Cardiac septum (tissue), 1 donor: ENCODE measurements around the gene TSC22D3. TPM values are rescaled to one million over a fixed set of nuclear protein-coding genes. Genes with fewer than 3 reads are reported as not detected.
"Not testable (repeated sequence)": the region's sequence is repeated elsewhere in the genome, so short reads cannot be mapped to it uniquely, and the experiment has no call there.

Source experiments
- DNase-seq: peaks from one replicate; pipeline ENCODE4 v3.0.0-alpha.2; 2020; ENCODE audit warnings: low spot score
- intact Hi-C: fragments of 100-400 bp; cut with DNase I; formaldehyde crosslinking; loops from one replicate; pipeline ENCODE4 v1.14.0; 2022
- total RNA-seq: library from RNA; stranded (reverse); fragmentation: NEBNext Ultra II Directional; extraction: Animal tissue kit (Norgen Biotek cat#: 25700); gene quantifications from one replicate; pipeline ENCODE4 v1.2.1, GENCODE V29; 2021
- donor health status: DM: no; HTN: no; CAD: no.

TSC22D3 gene
- total RNA-seq, 1 donor from 2014 or later = 33.0 TPM

DNA sequence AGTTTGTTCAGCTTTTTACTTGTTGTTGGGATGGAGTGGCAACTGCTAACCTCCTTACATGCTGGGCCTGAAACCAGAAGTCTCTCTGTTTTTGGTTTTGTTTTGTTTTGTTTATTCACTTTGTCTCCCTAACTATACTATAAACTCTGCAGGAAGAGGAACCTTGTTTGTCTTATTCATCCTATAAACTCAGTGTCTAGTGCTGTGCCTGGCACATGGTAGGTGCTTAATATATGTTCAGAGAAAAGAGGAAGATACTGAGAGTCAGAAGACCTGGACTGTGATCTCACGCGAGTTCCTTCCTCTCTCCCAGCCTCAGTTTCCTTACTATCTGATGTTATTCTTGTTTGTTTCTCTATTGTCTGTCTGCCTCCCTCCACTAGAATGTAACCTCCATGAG lies 76.0 kb downstream of the TSC22D3 start:
- peak; percentile 43 for DNase-seq
- intact Hi-C loops = no loop called here

DNA sequence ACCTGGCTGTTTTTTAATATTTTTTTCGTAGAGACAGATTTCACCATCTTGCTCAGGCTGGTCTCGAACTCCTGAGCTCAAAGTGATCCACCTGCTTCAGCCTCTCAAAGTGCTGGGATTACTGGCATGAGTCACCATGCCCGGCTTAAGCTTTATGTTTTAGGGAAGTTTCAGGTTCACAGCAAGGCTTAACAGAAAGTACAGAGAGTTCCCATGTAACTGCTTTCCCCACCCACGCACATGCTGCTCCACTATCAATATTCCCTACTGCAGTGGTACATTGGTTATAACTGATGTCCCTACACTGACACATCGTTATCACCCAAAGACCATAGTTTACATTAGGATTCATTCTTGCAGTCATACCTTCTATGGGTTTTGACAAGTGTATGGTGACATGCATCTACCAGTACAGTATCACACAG lies 84.6 kb downstream of the TSC22D3 start:
- intact Hi-C loops = no loop called here

DNA sequence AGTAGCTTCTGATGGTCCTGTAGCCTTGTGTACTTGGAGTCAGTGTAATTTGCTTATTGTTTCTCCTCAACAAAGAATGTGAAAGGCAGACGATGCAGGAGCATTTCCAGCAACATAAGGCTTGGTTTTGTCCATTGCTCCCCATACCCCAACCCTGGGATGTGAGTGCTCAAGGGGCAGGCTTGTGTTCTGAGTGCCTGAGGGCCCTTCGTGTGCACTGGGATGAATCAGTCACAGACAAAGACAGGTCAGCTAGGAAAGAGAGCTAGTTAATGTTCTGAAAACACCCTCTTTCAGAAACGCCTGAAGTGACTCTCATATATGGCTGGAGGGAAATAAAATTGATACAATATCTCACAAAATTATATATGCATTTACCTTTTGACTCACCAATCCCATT lies 88.1 kb downstream of the TSC22D3 start:
- no peak for DNase-seq
- intact Hi-C loops = no loop called here

More for the DNA sequence above, 84.6 kb downstream of the TSC22D3 start:
- DNase-seq = no peak

DNA sequence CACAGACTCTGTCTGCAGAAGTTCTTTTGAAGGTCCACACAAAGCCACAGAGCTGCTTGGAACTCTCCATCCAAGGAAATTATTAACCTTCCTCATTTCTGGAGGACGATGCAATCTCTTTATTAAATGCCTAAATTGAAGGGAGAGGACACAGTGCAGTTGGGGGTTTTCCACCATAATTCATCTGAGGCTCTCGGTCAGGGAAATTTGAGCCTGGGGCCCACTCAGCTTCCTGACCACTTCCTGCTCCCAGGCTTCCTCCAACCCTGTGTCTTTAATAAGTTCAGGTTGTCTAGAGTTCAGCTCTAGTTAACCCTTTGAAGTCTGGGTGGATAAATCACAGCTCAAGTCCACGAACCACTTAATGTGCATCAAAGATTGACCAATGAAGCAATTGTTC lies 88.8 kb downstream of the TSC22D3 start:
- DNase-seq = no peak
- intact Hi-C loops = no loop called here

DNA sequence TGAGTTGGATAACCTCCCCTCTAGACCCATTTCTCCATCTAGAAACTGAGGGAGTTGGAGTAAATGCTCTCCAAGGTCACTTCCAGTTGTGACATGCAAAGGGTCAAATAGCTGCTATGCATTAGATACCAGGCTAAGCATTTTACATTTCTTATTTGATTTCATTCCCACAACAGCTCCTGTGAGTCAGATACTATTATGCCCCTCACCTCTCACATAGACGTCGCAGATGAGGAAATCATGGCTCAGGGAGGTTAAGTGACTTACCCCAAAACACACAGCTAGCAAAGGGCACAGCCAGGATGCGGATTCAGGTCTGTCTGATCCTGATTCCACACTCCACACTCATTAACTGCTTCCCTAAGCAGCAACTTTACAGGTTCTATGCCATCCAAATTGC lies 89.6 kb downstream of the TSC22D3 start:
- intact Hi-C loops = no loop called here
- no peak for DNase-seq

DNA sequence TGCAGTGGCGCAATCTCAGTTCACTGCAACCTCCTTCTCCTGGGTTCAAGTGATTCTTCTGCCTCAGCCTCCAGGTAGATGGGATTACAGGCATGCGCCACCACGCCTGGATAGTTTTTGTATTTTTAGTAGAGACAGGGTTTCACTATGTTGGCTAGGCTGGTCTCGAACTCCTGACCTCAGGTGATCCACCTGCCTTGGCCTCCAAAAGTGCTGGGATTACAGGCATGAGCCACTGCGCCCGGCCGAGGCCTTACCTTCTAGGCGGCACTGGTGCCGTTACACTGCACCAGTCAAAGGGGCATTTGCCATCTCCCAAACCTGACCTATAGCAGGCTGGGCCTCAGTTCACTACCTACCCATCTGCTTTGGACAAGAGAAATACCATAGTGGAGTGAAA lies 90.0 kb downstream of the TSC22D3 start:
- intact Hi-C loops, DNase-seq: not testable (repeated sequence)

DNA sequence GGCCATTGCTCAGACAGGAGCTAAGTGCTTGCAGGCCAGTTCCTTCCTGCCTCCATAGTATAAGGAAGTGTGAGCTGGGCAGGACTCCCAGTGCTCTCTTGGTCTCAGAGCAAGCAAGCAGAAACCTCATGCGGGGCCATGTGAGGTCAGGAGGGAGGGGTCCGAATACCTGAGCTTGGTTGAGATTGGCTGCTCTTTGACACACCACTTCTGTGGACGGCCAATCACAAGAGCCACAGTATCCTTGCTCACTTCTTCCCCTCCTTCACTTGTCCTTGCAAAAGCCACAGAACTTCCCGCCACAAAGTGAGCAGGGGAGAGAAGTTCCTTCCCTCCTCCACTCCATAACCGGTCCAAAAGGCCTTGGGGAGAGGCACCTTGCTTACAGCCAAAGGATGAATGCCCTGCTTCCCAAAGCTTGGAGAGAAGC lies 90.6 kb downstream of the TSC22D3 start:
- intact Hi-C loops = no loop called here
- peak; percentile 81 for DNase-seq

DNA sequence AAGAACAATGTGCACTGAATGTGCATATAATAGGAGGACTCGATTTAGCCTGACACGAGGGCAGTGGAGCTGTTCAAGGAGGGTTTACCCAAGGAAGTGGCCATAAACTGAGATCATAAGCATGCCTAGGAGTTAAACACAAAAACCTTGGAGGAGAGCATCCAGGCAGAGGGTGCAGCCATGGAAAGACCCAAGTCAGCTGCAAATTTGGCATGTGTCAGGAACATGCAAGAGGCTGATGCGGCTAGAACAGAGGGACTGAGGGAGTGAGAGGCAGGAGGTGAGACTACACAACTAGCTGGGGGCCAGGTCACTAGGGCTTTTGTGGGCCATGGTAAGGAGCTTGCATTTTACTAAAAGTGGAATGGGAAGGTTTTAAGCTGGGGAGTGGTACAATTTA lies 91.7 kb downstream of the TSC22D3 start:
- no peak for DNase-seq
- intact Hi-C loops = no loop called here

DNA sequence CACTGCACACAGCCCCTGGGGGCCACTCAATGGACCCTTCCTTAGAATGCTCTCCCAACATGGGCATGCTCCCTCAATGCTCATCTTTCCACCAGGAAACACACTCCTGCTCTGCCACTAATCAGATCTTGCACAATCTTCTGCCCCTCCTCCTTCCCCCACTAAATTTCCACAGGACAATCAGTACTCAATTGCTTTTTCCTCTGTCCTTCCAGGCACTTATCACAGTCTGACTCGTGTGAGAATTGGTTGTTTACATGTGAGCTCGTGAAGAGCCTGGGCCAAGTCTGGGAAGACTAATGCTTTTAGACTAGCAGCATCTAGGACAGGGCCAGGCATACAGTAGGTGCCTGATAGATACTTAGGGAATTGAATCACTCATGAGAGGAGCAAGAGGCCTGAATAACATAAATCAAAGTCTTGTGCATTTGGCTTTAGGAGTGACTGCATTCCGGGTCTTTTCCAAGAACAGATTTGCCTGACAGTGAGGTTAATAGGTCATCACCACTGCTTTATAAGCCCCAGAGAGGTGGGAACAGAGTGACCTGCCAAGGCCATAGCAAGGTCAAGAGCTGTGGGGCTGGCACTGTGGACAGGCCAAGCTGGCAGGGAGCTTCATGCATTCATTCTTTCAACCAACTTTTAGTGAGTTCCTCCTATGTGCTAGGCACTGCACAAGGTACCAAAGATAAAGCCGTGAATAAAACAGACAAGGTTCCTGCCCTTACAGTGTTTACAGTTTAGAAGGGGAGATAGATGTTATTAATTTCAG lies 92.3 kb downstream of the TSC22D3 start:
- intact Hi-C loops = no loop called here

DNA sequence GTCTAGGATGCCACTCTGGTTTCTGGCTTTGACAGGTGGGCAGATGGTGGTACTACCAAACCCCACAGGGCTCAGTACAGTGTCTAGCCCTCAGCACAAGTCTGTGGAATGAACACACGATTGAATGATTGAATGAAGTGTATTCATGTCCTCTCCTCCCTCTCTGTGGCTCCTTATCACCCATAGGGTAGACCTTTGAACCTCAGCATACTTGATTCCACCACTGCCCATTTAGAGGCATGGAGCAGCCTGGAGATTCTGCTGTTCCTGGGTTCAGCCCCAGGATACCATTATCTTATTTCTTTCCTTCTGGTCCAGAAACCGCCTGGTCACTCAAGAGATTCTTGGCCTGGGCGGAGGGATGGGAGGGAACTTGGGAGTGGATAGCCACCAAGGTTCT lies 93.3 kb downstream of the TSC22D3 start:
- no peak for DNase-seq
- intact Hi-C loops = no loop called here

More for the DNA sequence above, 92.3 kb downstream of the TSC22D3 start:
- DNase-seq = no peak

DNA sequence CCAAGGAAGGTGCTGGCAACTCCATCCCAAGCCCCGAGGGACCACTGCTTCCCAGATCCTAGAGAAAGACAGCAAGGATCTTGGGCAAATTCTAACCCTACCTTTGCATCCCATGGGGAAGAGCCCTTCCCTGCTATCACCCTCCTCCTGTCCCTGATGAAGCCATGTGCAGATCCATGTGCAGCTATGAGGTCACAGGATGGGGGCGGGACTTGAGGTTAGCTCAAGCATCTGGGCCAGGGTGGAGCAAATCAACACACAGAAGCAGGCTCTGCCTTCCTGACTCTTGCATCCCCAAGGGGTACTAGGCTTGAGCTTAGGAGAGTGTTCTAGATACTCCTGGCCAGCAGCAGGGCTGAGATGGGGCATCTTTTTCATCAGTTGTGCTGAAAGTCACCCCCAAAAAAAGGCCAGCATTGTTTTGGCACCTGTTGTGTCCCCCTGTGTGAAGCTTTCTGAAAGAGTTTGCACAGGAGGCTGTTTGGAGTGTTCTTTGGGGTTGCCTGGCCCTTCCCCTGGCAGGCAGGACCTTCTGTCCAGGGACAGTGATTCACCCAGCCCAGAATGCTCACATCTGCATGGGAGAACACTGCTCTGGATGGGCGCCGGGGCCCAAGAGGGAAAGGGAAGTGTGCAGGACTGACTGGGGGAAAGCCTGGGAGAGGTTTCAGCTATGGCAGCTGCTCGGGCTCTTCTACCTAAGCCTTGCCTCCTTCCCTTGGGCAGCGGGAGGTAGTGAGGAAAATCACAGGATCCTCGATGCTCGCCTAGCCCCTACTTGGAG lies 96.4 kb downstream of the TSC22D3 start:
- intact Hi-C loops = no loop called here
- DNase-seq = peak; percentile 82

DNA sequence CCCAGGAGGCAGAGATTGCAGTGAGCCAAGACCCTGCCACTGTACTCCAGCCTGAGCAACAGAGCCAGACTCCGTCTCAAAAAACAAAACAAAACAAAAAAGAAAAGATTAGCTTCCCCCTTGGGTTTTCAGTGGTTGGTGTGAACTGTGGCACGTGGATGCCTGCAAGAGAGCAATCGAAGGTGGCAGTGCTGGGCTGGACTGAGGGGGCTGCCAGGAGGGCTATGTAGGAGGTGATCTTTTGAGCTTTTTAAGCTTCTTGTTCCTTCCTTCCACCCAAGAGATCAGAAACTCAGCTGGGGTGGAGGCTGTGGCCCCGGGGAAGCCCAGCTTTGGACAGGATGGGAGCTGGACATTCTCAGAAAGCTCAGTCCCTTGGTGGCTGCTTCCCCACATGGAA lies 97.7 kb downstream of the TSC22D3 start:
- intact Hi-C loops = loop anchor here (2.0 kb wide), 1 partner anchor 37 kb away; no protein-coding TSS in a partner anchor
- no peak for DNase-seq

DNA sequence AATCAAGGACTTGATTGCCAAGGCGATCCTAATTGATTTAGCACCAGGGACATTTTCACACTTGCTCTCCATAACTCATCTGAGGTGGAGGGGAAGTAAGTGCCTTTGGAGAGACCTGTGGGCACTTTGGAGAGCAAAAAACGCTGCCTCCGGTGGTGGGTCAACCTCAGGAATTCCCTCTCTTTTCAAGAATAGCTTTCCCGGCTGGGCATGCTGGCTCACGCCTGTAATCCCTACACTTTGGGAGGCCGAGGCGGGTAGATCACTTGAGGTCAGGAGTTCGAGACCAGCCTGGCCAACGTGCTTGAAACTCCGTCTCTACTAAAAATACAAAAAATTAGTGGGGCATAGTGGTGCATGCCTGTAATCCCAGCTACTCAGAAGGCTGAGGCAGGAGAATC lies 98.1 kb downstream of the TSC22D3 start:
- intact Hi-C loops = loop anchor here (2.0 kb wide), 1 partner anchor 37 kb away; no protein-coding TSS in a partner anchor
- no peak for DNase-seq

DNA sequence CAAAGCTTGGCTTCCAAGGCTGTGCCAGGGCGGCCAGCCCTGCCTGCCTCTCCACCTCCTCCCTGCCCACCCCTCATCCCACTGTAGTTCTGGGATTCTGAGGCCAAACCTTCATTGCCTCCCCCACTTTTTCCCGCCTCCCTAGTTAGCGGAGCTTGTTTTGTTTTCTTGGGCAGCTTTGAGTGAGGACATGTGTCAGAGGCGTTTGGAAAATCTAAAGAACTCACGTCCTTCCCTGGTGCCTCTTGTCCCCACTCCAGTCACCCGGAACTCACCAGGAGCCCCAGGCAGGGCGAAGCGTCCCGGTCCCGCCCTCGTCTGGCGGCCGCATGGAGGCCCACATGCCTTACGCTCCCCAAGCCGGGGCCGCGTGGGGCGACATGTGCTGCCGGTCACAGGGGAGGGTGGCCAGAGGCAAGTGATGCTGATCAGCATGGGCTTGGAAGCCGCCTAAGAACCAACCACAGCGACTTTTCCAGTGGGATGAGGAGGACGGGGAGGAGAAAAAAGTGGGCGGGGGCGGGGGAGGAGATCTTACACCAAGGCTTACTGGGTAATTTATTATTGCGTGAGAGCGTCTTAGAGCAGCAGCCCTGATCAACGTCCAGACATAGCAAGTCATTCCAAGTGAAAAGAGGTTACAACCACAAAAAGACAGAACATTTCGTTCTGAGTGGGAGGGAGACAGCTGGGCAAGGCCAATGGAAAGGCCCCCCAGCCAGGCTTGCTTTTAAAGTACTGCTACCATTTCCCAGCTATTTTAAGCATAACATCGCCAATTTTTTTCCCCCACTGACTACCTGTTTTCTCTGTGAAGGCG lies 98.8 kb downstream of the TSC22D3 start:
- DNase-seq = peak; percentile 89
- intact Hi-C loops = loop anchor here (2.0 kb wide), 1 partner anchor 38 kb away; no protein-coding TSS in a partner anchor

DNA sequence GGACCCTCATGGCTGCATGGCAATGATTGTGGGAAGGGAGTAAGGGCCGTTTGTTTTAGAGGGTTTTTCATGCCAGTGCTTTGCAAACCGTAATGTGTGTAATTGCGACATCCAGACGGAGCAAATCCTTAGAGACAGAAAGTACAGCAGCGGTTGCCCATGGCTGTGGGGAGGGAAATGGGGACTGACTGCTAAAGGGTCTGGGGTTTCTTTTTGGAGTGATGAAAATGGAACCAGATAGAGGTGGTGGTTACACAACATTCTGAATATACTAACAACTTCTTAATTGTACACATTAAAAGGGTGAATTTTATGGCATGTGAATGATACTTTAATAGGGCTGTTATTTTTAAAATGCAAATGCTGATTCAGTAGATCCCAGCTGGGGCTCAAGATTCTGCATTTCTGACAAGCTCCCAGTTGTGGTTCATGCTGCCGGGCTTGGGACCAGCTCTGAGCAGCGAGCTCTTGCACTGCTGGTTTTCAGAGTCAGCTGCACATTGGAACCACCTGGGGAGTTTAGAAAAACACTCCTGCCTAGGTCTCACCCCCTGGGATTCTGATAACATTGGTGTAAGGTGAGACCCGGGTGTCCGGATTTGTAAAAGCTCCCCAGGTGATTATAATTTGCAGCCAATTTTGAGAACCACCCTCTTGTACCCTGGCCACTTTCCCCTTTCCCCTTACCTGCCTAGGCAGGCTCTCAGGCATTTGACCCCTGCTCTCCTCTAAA lies 99.6 kb downstream of the TSC22D3 start:
- intact Hi-C loops = loop anchor here (2.0 kb wide), 1 partner anchor 39 kb away; no protein-coding TSS in a partner anchor

DNA sequence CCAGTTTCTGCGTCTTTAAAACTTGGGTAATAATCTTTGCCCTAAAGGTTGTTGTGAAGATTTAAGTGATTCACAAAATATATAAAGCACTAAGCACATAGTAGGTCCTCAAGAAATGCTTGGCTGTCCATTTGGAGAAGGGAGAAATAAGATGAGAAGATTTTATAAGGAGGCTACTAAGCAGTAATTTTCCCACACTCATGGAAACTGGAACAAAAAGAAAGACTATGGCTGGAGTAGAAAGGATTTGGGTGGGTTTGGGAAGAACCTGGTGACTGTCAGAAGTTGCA lies 100.3 kb downstream of the TSC22D3 start:
- DNase-seq = no peak
- intact Hi-C loops = no loop called here

More for the DNA sequence above, 99.6 kb downstream of the TSC22D3 start:
- DNase-seq = no peak

DNA sequence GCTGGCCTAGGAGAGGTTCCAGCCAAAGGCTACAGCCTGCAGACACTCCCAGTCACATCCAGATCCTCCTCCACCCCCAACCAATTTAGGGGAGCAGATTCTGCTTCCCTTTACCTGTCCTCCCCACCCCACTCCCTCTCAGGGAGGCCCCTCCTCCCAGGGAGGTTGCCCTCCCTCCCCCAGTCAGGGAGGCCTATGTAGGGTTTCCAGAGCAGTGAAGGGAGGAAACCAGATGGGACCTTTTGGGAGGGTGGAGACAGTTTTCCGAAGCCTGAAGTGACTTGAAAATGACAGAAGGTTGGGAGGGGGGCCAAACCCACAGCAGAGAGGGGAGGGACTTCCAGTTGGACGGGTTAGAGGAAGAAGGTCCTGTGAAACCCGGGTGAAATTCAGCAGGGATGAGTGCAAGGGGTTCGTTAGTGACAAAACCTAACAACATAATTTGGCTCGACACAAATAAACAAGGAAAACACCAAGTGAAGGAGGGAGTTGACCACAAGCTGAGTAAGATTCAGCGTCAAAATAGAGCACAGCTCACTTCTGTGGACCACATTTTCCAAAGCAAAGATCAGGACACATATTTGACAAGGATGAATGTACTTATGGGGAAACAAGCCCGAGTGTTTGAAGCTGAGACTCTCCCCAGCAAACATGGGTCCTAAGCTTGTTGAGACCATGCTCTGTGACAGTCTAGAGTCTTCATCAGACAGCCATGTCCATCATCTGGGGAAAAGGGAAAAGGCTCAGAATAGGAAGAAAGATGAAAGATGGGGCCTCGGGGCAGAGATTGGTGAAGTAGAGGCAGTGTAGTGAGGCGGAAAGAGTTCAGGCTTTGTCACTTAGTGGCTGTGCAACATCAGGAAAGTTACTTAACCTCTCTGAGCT lies 100.9 kb downstream of the TSC22D3 start:
- no peak for DNase-seq
- intact Hi-C loops = no loop called here

DNA sequence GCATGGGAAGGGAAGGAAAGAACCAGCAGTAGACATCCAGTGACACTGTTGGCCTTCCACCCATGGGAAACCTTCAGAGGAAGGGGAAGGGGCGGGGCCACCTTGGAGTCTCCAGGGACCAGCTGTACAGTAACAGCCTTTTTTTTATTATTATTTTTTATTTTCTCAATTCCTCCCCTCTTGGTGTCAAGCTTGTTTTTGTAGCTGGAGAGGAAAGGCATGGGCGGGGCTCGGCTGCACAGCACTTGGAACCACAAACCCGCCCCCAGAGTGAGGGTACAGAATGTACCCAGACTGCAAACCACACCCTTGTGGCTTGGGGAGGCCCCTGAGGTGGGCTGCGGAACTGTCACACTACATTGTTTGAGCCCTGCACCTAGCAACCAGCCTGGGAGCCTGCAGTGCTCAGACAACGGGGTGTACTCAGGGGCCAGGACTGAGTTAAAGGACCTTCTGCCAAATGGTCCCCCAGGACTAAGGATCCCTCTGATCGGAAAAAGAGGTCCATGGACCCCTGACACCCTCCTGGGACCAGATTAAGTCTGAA lies 101.6 kb downstream of the TSC22D3 start:
- DNase-seq = peak; percentile 90
- intact Hi-C loops = loop anchor here (1.0 kb wide), 1 partner anchor 101 kb away; the partner anchor contains the start of gene TSC22D3
